Measurements from ENCODE around the gene RASSF8.

DNA sequence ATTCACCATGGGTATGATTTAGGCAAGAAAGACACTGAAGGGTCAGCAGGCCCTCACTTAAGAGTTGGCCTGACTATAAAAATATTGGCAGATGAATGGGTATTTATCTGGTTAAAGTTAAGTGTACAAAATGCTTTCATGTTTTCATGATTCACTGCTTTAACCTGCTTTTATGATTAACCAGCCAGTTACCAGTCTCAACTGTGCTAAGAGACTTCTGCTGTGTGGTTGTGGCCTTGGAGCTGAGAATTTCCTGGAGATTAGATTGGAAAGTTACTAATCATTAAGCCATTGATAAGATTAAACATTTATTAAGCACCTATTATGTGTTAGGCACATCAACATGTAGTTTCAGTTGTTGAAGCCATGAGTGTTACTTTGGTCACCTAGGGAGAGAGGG lies 68.9 kb downstream of the RASSF8 start:
- TF ChIP-seq, protein P1, sequence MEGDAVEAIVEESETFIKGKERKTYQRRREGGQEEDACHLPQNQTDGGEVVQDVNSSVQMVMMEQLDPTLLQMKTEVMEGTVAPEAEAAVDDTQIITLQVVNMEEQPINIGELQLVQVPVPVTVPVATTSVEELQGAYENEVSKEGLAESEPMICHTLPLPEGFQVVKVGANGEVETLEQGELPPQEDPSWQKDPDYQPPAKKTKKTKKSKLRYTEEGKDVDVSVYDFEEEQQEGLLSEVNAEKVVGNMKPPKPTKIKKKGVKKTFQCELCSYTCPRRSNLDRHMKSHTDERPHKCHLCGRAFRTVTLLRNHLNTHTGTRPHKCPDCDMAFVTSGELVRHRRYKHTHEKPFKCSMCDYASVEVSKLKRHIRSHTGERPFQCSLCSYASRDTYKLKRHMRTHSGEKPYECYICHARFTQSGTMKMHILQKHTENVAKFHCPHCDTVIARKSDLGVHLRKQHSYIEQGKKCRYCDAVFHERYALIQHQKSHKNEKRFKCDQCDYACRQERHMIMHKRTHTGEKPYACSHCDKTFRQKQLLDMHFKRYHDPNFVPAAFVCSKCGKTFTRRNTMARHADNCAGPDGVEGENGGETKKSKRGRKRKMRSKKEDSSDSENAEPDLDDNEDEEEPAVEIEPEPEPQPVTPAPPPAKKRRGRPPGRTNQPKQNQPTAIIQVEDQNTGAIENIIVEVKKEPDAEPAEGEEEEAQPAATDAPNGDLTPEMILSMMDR (IDR thresholded peaks at IDR 0.05) = no peak
- TF ChIP-seq POLR2A (IDR thresholded peaks at IDR 0.05) = no peak

Data from esophagus squamous epithelium (tissue), 4 donors.